HEK293 (cell line): ENCODE data around the gene MTA3.

Source experiments
- CTCF ChIA-PET: fragments of 350-600 bp; formaldehyde crosslinking; extraction: SDS; loops from one replicate; lab custom pipeline; 2021; ENCODE audit warnings: antibody characterized with exemption; lab: Yijun Ruan, JAX
- POLR2A ChIA-PET: fragments of 300-600 bp; formaldehyde crosslinking; extraction: SDS; loops from one replicate; lab custom pipeline; 2020; ENCODE audit warnings: antibody characterized with exemption, inconsistent platforms; lab: Yijun Ruan, JAX
- H3K27ac ChIP-seq: fragments of 200-500 bp; sonication (Bioruptor generic); 2 replicates; pipeline ENCODE4 v1.5.1; 2014; ENCODE audit warnings: low read depth, low read length, control low read depth, inconsistent platforms; ENCODE audit errors: extremely low read depth
- H3K36me3 ChIP-seq, 2 experiments: fragments of 200-500 bp in 1 of 2; sonication (Bioruptor generic) in 1 of 2; 1 replicate in 1 of 2; 2 replicates in 1 of 2; pipeline ENCODE4 v1.5.1; 2014 to 2017; ENCODE audit warnings: inconsistent platforms in 2 of 2, low read length in 2 of 2; ENCODE audit not compliant: control insufficient read depth in 2 of 2, insufficient read depth in 1 of 2
- H3K4me1 ChIP-seq: fragments of 200-500 bp; sonication (Bioruptor generic); 2 replicates; pipeline ENCODE4 v1.5.1; 2014; ENCODE audit warnings: mild to moderate bottlenecking, low read length, inconsistent platforms; ENCODE audit not compliant: control insufficient read depth, insufficient read depth
- H3K4me3 ChIP-seq: 2 replicates; pipeline ENCODE4 v1.5.1; 2011; ENCODE audit warnings: low read depth, mild to moderate bottlenecking, control low read depth, low read length, moderate library complexity
- H3K9me3 ChIP-seq: fragments of 200-500 bp; sonication (Bioruptor generic); 2 replicates; pipeline ENCODE4 v1.5.1; 2014; ENCODE audit warnings: low read depth, low read length, inconsistent platforms; ENCODE audit not compliant: control insufficient read depth, insufficient read depth
- GLI2 ChIP-seq: fragments of 450-650 bp; formaldehyde crosslinking; IDR thresholded peaks from 2 replicates; pipeline ENCODE4; 2017; ENCODE audit warnings: missing biosample characterization, missing genetic modification characterization, low read depth, borderline replicate concordance
- GLI4 ChIP-seq: fragments of 450-650 bp; formaldehyde crosslinking; IDR thresholded peaks from 2 replicates; pipeline ENCODE4 v1.5.1; 2016; ENCODE audit warnings: missing biosample characterization, missing genetic modification characterization
- GLIS1 ChIP-seq: fragments of 450-650 bp; formaldehyde crosslinking; IDR thresholded peaks from 2 replicates; pipeline ENCODE4 v1.5.1; 2016; ENCODE audit warnings: missing biosample characterization, missing genetic modification characterization
- GLIS2 ChIP-seq: fragments of 450-650 bp; formaldehyde crosslinking; IDR thresholded peaks from 2 replicates; pipeline ENCODE4 v1.5.1; 2016; ENCODE audit warnings: missing biosample characterization, missing genetic modification characterization
- KLF10 ChIP-seq: fragments of 450-650 bp; IDR thresholded peaks from 2 replicates; pipeline ENCODE4 v1.5.1; 2018; ENCODE audit warnings: missing biosample characterization, mild to moderate bottlenecking, missing genetic modification characterization
- KLF9 ChIP-seq: fragments of 450-650 bp; formaldehyde crosslinking; IDR thresholded peaks from 2 replicates; pipeline ENCODE4 v1.5.1; 2016; ENCODE audit warnings: missing biosample characterization, missing genetic modification characterization, low read depth
- MEIS1 ChIP-seq: sonication (generic); formaldehyde crosslinking; IDR thresholded peaks from 2 replicates; pipeline ENCODE4 v1.8.1; 2022; ENCODE audit warnings: missing genetic modification reagents, mild to moderate bottlenecking, borderline replicate concordance
- PRDM10 ChIP-seq: fragments of 450-650 bp; formaldehyde crosslinking; IDR thresholded peaks from 2 replicates; pipeline ENCODE4 v1.5.1; 2016; ENCODE audit warnings: missing biosample characterization, missing genetic modification characterization
- SCRT1 ChIP-seq: fragments of 450-650 bp; formaldehyde crosslinking; IDR thresholded peaks from 2 replicates; pipeline ENCODE4 v1.5.1; 2016; ENCODE audit warnings: missing biosample characterization, missing genetic modification characterization, borderline replicate concordance
- SP7 ChIP-seq: fragments of 450-650 bp; formaldehyde crosslinking; IDR thresholded peaks from 2 replicates; pipeline ENCODE4 v1.5.1; 2016; ENCODE audit warnings: missing biosample characterization, missing genetic modification characterization
- ZBTB20 ChIP-seq: fragments of 450-650 bp; formaldehyde crosslinking; IDR thresholded peaks from 2 replicates; pipeline ENCODE4 v1.5.1; 2016; ENCODE audit warnings: missing biosample characterization, missing genetic modification characterization
- ZBTB48 ChIP-seq: fragments of 450-650 bp; formaldehyde crosslinking; IDR thresholded peaks from 2 replicates; pipeline ENCODE4 v1.5.1; 2016; ENCODE audit warnings: missing biosample characterization, missing genetic modification characterization
- ZBTB8A ChIP-seq: fragments of 450-650 bp; formaldehyde crosslinking; IDR thresholded peaks from 2 replicates; pipeline ENCODE4 v1.5.1; 2016; ENCODE audit warnings: missing biosample characterization, missing genetic modification characterization
- ZNF292 ChIP-seq: fragments of 450-650 bp; formaldehyde crosslinking; IDR thresholded peaks from 2 replicates; pipeline ENCODE4 v1.5.1; 2016; ENCODE audit warnings: low read depth, missing biosample characterization, missing genetic modification characterization, borderline replicate concordance
- ZNF302 ChIP-seq: fragments of 450-650 bp; formaldehyde crosslinking; IDR thresholded peaks from 2 replicates; pipeline ENCODE4 v1.5.1; 2016; ENCODE audit warnings: missing biosample characterization, missing genetic modification characterization, low read depth
- ZNF37A ChIP-seq: fragments of 450-650 bp; IDR thresholded peaks from 2 replicates; pipeline ENCODE4 v1.5.1; 2018; ENCODE audit warnings: missing biosample characterization, missing genetic modification characterization
- ZNF423 ChIP-seq: fragments of 450-650 bp; formaldehyde crosslinking; IDR thresholded peaks from 2 replicates; pipeline ENCODE4 v1.5.1; 2016; ENCODE audit warnings: missing biosample characterization, missing genetic modification characterization
- ZNF449 ChIP-seq: fragments of 450-650 bp; formaldehyde crosslinking; IDR thresholded peaks from 2 replicates; pipeline ENCODE4 v1.5.1; 2017; ENCODE audit warnings: missing biosample characterization, mild to moderate bottlenecking, missing genetic modification characterization, moderate library complexity
- ZNF549 ChIP-seq: fragments of 450-650 bp; IDR thresholded peaks from 2 replicates; pipeline ENCODE4 v1.5.1; 2018; ENCODE audit warnings: missing biosample characterization, missing genetic modification characterization, mild to moderate bottlenecking, inconsistent platforms, moderate library complexity
- ZNF580 ChIP-seq: fragments of 450-650 bp; formaldehyde crosslinking; IDR thresholded peaks from 2 replicates; pipeline ENCODE4 v1.5.1; 2016; ENCODE audit warnings: missing biosample characterization, missing genetic modification characterization
- ZNF639 ChIP-seq: fragments of 450-650 bp; formaldehyde crosslinking; IDR thresholded peaks from 2 replicates; pipeline ENCODE4 v1.5.1; 2016; ENCODE audit warnings: missing biosample characterization, missing genetic modification characterization
- ZNF654 ChIP-seq: fragments of 450-650 bp; formaldehyde crosslinking; IDR thresholded peaks from 2 replicates; pipeline ENCODE4 v1.5.1; 2016; ENCODE audit warnings: low read depth, missing biosample characterization, missing genetic modification characterization

The MTA3 gene

GRCh38 chr2:42754021-42754775 is 185.8 kb downstream of the MTA3 start:
- H3K27ac ChIP-seq, result no peak overlapping the region
- H3K4me1 ChIP-seq, result no peaks in the 10 kb centered on the region
- H3K36me3 ChIP-seq, result peaks cover 0 to 19% of the 10 kb centered on the region in 2 experiments; a peak in 1 of 3 replicates
- no peaks in the 10 kb centered on the region for H3K9me3 ChIP-seq
- POLR2A ChIA-PET, result interaction anchor here (0.5 kb wide), 1 partner anchor 75 kb away, joined by 4 read pairs; no protein-coding TSS in a partner anchor
- H3K4me3 ChIP-seq, result no peak overlapping the region
- TF ChIP-seq ZBTB20 (tag by site-specific recombination) (no peak), GLIS2 (no peak), ZNF302 (no peak)
- CTCF ChIA-PET, result no interaction called here

- ChIA-PET POLR2A (no interaction called here), CTCF (no interaction called here)
- Histone ChIP-seq H3K4me1 (no peaks in the 10 kb centered on the region), H3K9me3 (no peaks in the 10 kb centered on the region), H3K4me3 (no peak overlapping the region), H3K27ac (no peak overlapping the region), H3K36me3 (peaks cover 0 to 19% of the 10 kb centered on the region in 2 experiments; a peak in 1 of 3 replicates)
- TF ChIP-seq GLIS1 (tag by site-specific recombination), result no peak
- no peak for TF ChIP-seq ZNF37A (tag by site-specific recombination)
- no peak for TF ChIP-seq ZNF639 (tag by site-specific recombination)
- no peak for TF ChIP-seq PRDM10
- no peak for TF ChIP-seq GLI2 (tag by site-specific recombination)
- TF ChIP-seq ZBTB8A (tag by site-specific recombination), result no peak
- TF ChIP-seq ZBTB48 (tag by site-specific recombination), result no peak
- TF ChIP-seq ZNF549 (tag by site-specific recombination), result no peak
- no peak for TF ChIP-seq ZNF449 (tag by site-specific recombination)
These were observed 186.3 kb downstream of the MTA3 start for GRCh38 chr2:42754776-42755140.

- H3K36me3 ChIP-seq, result peaks cover 0 to 19% of the 10 kb centered on the region in 2 experiments; a peak in 1 of 3 replicates
- no peak for TF ChIP-seq ZNF292 (tag by site-specific recombination)
- no peak for TF ChIP-seq KLF9 (tag by site-specific recombination)
- no peak for TF ChIP-seq GLI4 (tag by site-specific recombination)
- TF ChIP-seq ZNF580 (tag by site-specific recombination), result no peak
- TF ChIP-seq MEIS1, result no peak
- no peak for TF ChIP-seq ZNF423
- no peak for TF ChIP-seq ZNF654 (tag by site-specific recombination)
- TF ChIP-seq SP7, result no peak
- TF ChIP-seq SCRT1, result no peak
- TF ChIP-seq KLF10, result no peak
- H3K4me3 ChIP-seq, result no peak overlapping the region
- POLR2A ChIA-PET, result no interaction called here
- no peaks in the 10 kb centered on the region for H3K4me1 ChIP-seq
- CTCF ChIA-PET, result no interaction called here
- H3K27ac ChIP-seq, result no peak overlapping the region
- no peaks in the 10 kb centered on the region for H3K9me3 ChIP-seq
These were observed 186.9 kb downstream of the MTA3 start for GRCh38 chr2:42755191-42755880.
